Fibroblast of villous mesenchyme (primary cell): ENCODE results near the gene VGLL4. TPM values are rescaled to one million over a fixed set of nuclear protein-coding genes. Genes with fewer than 3 reads are reported as not detected.
"Not testable (repeated sequence)": the region's sequence is repeated elsewhere in the genome, so short reads cannot be mapped to it uniquely, and the experiment has no call there.

Source experiments
- DNase-seq: peaks from one replicate; pipeline ENCODE4 v3.0.0-alpha.2; 2010; ENCODE audit warnings: low read depth
- H3K4me3 ChIP-seq: 2 replicates; pipeline ENCODE4 v1.5.1; 2011; ENCODE audit warnings: low read depth, mild to moderate bottlenecking, low read length
- CTCF ChIP-seq: IDR thresholded peaks from 2 replicates; pipeline ENCODE4 v1.5.1; 2012; ENCODE audit warnings: low read depth, mild to moderate bottlenecking, low read length; ENCODE audit not compliant: insufficient read depth
- total RNA-seq: library from RNA; depleted of rRNA; stranded (reverse); fragments of >200 nt; gene quantifications from 2 replicates; pipeline ENCODE4 v1.2.3, GENCODE V29; 2012

Gene VGLL4
- total RNA-seq, 1 donor = 65.6 TPM

GRCh38 chr3:11522953-11523571, 120.7 kb downstream of the VGLL4 start:
- no peak for TF ChIP-seq CTCF
- DNase-seq = no peak
- no peak overlapping the region for H3K4me3 ChIP-seq

GRCh38 chr3:11522398-11522715, 121.4 kb downstream of the VGLL4 start:
- no peak for TF ChIP-seq CTCF
- DNase-seq = no peak
- no peak overlapping the region for H3K4me3 ChIP-seq

GRCh38 chr3:11521167-11521566, 122.5 kb downstream of the VGLL4 start:
- DNase-seq = no peak
- no peak for TF ChIP-seq CTCF
- H3K4me3 ChIP-seq = no peak overlapping the region

- no peak for DNase-seq
- H3K4me3 ChIP-seq = no peak overlapping the region
- TF ChIP-seq CTCF = no peak
Measured at GRCh38 chr3:11517601-11518000, 126.1 kb downstream of the VGLL4 start.

GRCh38 chr3:11514191-11514821, 129.4 kb downstream of the VGLL4 start:
- H3K4me3 ChIP-seq = no peak overlapping the region
- DNase-seq = peak; percentile 92
- peak; percentile 28 for TF ChIP-seq CTCF

- H3K4me3 ChIP-seq = no peak overlapping the region
- no peak for DNase-seq
- TF ChIP-seq CTCF = no peak
Measured at GRCh38 chr3:11513817-11514135, 129.9 kb downstream of the VGLL4 start.

GRCh38 chr3:11513125-11513816, 130.4 kb downstream of the VGLL4 start:
- not testable (repeated sequence) for H3K4me3 ChIP-seq, DNase-seq

GRCh38 chr3:11511606-11512005, 132.1 kb downstream of the VGLL4 start:
- not testable (repeated sequence) for H3K4me3 ChIP-seq, DNase-seq
